Subcutaneous adipose tissue (tissue), 4 donors: Measurements from ENCODE around the gene ABCC3. TPM values are rescaled to one million over a fixed set of nuclear protein-coding genes. Genes with fewer than 3 reads are reported as not detected.

ENCODE experiments used
- CTCF ChIP-seq: fragments of 450-650 bp; IDR thresholded peaks from one replicate; pipeline ENCODE4 v1.5.1; 2016; ENCODE audit warnings: low read depth, mild to moderate bottlenecking, control low read depth, antibody characterized with exemption, moderate library complexity
- total RNA-seq, 4 donors: library from RNA; depleted of rRNA; stranded (reverse); fragments of >200 nt; gene quantifications; one replicate each; pipeline ENCODE4 v1.1.0, GENCODE V29; 2016

Gene ABCC3
- total RNA-seq, 4 donors from 2014 or later = 12.2 to 23.1 (median 15.5) TPM

GRCh38 chr17:50697062-50697461 lies 62.4 kb downstream of the ABCC3 start:
- no peak for TF ChIP-seq CTCF

DNA sequence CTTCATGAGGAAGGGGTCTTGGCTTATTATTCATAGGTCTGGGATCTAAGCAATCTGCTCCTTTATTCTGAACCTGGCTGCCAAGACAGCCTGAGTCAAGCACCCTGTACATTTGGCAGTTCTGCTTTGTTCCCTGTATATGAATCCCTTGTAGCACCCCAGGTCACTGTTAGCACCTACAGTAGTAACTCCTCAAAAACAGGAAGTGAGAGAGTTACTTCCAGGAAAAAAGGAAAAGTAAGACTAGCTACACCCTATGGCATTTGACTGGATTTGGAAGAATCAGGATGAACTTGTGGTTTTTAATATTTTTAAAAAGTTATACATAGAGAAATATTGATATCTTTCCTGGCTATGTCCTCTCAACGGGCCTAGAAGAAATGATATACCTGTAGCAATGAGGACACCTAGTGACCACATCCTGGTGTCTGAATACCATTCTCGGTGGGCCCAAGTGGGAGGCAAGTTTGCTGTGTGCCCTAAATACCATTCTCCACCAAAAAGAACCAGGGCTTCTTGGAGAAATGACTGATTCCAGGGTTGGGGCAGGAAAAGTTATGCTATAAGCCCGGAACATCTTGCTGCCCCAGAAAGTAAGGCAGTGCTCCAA lies 63.1 kb downstream of the ABCC3 start:
- TF ChIP-seq CTCF = no peak

GRCh38 chr17:50699410-50699809 lies 64.7 kb downstream of the ABCC3 start:
- no peak for TF ChIP-seq CTCF

- no peak for TF ChIP-seq CTCF
Observed at GRCh38 chr17:50703162-50703561, 68.5 kb downstream of the ABCC3 start.

- TF ChIP-seq CTCF = no peak
Observed at GRCh38 chr17:50707289-50708049, 72.8 kb downstream of the ABCC3 start, which contains the start of gene ANKRD40. TSS of gene ANKRD40 (minus strand) at chr17:50707914. CDS start at chr17:50707654, 260 bp downstream.

- TF ChIP-seq CTCF = no peak
Observed at GRCh38 chr17:50708050-50709000, 73.6 kb downstream of the ABCC3 start.

GRCh38 chr17:50710025-50710424 lies 75.3 kb downstream of the ABCC3 start:
- TF ChIP-seq CTCF = no peak
